ENCODE measurements around the gene CMSS1.

DNA sequence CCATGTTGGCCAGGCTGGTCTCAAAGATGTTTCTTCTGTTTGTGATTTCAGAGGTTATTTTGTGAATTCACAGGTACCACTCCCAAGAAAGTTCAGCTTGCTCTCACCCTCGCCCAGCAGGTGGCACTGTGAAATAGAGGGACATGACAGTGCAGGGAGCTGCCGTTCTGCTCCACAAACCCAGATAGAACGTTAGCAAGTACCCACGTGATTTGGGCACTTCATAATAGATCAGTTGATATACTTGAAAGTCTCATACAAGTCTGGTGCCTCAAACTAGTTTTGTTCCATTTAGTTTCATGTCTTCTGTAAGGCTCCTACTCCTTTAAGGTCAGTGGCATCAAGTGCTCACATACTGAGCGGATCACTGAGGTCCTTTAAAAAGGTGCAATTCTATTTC lies 251.2 kb downstream of the CMSS1 start:
- TF ChIP-seq, protein P1, sequence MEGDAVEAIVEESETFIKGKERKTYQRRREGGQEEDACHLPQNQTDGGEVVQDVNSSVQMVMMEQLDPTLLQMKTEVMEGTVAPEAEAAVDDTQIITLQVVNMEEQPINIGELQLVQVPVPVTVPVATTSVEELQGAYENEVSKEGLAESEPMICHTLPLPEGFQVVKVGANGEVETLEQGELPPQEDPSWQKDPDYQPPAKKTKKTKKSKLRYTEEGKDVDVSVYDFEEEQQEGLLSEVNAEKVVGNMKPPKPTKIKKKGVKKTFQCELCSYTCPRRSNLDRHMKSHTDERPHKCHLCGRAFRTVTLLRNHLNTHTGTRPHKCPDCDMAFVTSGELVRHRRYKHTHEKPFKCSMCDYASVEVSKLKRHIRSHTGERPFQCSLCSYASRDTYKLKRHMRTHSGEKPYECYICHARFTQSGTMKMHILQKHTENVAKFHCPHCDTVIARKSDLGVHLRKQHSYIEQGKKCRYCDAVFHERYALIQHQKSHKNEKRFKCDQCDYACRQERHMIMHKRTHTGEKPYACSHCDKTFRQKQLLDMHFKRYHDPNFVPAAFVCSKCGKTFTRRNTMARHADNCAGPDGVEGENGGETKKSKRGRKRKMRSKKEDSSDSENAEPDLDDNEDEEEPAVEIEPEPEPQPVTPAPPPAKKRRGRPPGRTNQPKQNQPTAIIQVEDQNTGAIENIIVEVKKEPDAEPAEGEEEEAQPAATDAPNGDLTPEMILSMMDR (IDR thresholded peaks at IDR 0.05) = peak; percentile 66 to 72 (median 70)
- no peak for TF ChIP-seq POLR2A (IDR thresholded peaks at IDR 0.05)

Measured in uterus (tissue), 2 donors.